ENCODE results near the gene ITLN2. TPM values are rescaled to one million over a fixed set of nuclear protein-coding genes. Genes with fewer than 3 reads are reported as not detected.
A peak's percentile ranks its signal among the peaks of the same experiment; 100 is the strongest.

ITLN2 gene
- total and polyA plus RNA-seq, 2 experiments from 2014 or later, result 1.3 to 1.7 TPM

- H2AFZ ChIP-seq, result peak overlapping the region; percentile 84
- H3K9me3 ChIP-seq (ENCODE audit: low read depth), result no peaks in the 10 kb centered on the region
- peaks cover 8% of the 10 kb centered on the region for H3K4me1 ChIP-seq (ENCODE audit: insufficient read depth)
Measured at GRCh38 chr1:160981584-160982411, 27.2 kb upstream of the ITLN2 start.

GRCh38 chr1:160979286-160979685 is 24.7 kb upstream of the ITLN2 start:
- Histone ChIP-seq H2AFZ (no peak overlapping the region), H3K4me1 (ENCODE audit: insufficient read depth) (peaks cover 8% of the 10 kb centered on the region), H3K9me2 (replicated peaks; ENCODE audit: insufficient read depth) (no peaks in the 10 kb centered on the region), H4K20me1 (ENCODE audit: insufficient read depth, poor library complexity, severe bottlenecking) (no peaks in the 10 kb centered on the region), H3K36me3 (replicated peaks; ENCODE audit: insufficient read depth, low read depth) (no peaks in the 10 kb centered on the region), H3K27me3 (peaks cover 22% of the 10 kb centered on the region), H3K27ac (no peak overlapping the region), H3K4me2 (no peak overlapping the region), H3K79me2 (no peaks in the 10 kb centered on the region), H3K9me3 (ENCODE audit: low read depth) (no peaks in the 10 kb centered on the region), H3K4me3 (no peak overlapping the region)
- TF ChIP-seq CTCF (IDR thresholded peaks at IDR 0.05; ENCODE audit: poor library complexity), result no peak
- no peak for TF ChIP-seq EZH2phosphoT487 (IDR thresholded peaks at IDR 0.05; ENCODE audit: low read depth, severe bottlenecking, unreplicated experiment)
- TF ChIP-seq EZH2 (IDR thresholded peaks at IDR 0.05; ENCODE audit: borderline replicate concordance), result no peak
- no peak for DNase-seq (ENCODE audit: low spot score)
- WGBS (ENCODE audit: low lambda C conversion rate, missing lambda C conversion rate), result 90% methylated on average over 2 of the region's 2 CpGs

More at GRCh38 chr1:160981584-160982411, 27.2 kb upstream of the ITLN2 start:
- 6% methylated on average over 38 of the region's 42 CpGs for WGBS (ENCODE audit: low lambda C conversion rate, missing lambda C conversion rate)
- Histone ChIP-seq H3K79me2 (no peaks in the 10 kb centered on the region), H3K4me3 (peak overlapping the region; percentile 20), H3K27ac (no peak overlapping the region), H3K27me3 (peaks cover 22% of the 10 kb centered on the region), H3K9me2 (replicated peaks; ENCODE audit: insufficient read depth) (no peaks in the 10 kb centered on the region), H3K4me2 (peak overlapping the region; percentile 85), H4K20me1 (ENCODE audit: insufficient read depth, poor library complexity, severe bottlenecking) (no peaks in the 10 kb centered on the region), H3K36me3 (replicated peaks; ENCODE audit: insufficient read depth, low read depth) (no peaks in the 10 kb centered on the region)
- TF ChIP-seq EZH2phosphoT487 (IDR thresholded peaks at IDR 0.05; ENCODE audit: low read depth, severe bottlenecking, unreplicated experiment) (no peak), EZH2 (IDR thresholded peaks at IDR 0.05; ENCODE audit: borderline replicate concordance) (peak; percentile 93)
- no peak for DNase-seq (ENCODE audit: low spot score)

- H3K36me3 ChIP-seq (replicated peaks; ENCODE audit: insufficient read depth, low read depth), result no peaks in the 10 kb centered on the region
- no peaks in the 10 kb centered on the region for H3K9me3 ChIP-seq (ENCODE audit: low read depth)
- H4K20me1 ChIP-seq (ENCODE audit: insufficient read depth, poor library complexity, severe bottlenecking), result no peaks in the 10 kb centered on the region
- no peak overlapping the region for H3K4me2 ChIP-seq
- no peak overlapping the region for H3K27ac ChIP-seq
- H3K4me3 ChIP-seq, result no peak overlapping the region
- no peaks in the 10 kb centered on the region for H3K79me2 ChIP-seq
- 86% methylated on average over 11 of the region's 11 CpGs for WGBS (ENCODE audit: low lambda C conversion rate, missing lambda C conversion rate)
- no peak for TF ChIP-seq EZH2 (IDR thresholded peaks at IDR 0.05; ENCODE audit: borderline replicate concordance)
- H3K9me2 ChIP-seq (replicated peaks; ENCODE audit: insufficient read depth), result no peaks in the 10 kb centered on the region
- H2AFZ ChIP-seq, result no peak overlapping the region
- H3K4me1 ChIP-seq (ENCODE audit: insufficient read depth), result peaks cover 8% of the 10 kb centered on the region
- H3K27me3 ChIP-seq, result peaks cover 22% of the 10 kb centered on the region
- DNase-seq (ENCODE audit: low spot score), result no peak
Measured at GRCh38 chr1:160978510-160978927, 23.9 kb upstream of the ITLN2 start.

GRCh38 chr1:160975026-160975425 is 20.4 kb upstream of the ITLN2 start:
- Histone ChIP-seq H3K36me3 (replicated peaks; ENCODE audit: insufficient read depth, low read depth) (no peaks in the 10 kb centered on the region), H3K4me3 (no peak overlapping the region), H3K27ac (no peak overlapping the region), H3K4me2 (no peak overlapping the region), H3K4me1 (ENCODE audit: insufficient read depth) (no peaks in the 10 kb centered on the region), H3K27me3 (no peaks in the 10 kb centered on the region), H2AFZ (no peak overlapping the region), H4K20me1 (ENCODE audit: insufficient read depth, poor library complexity, severe bottlenecking) (no peaks in the 10 kb centered on the region), H3K9me2 (replicated peaks; ENCODE audit: insufficient read depth) (no peaks in the 10 kb centered on the region), H3K79me2 (no peaks in the 10 kb centered on the region), H3K9me3 (ENCODE audit: low read depth) (no peaks in the 10 kb centered on the region)
- no peak for DNase-seq (ENCODE audit: low spot score)
- WGBS (ENCODE audit: low lambda C conversion rate, missing lambda C conversion rate), result 97% methylated on average over 2 of the region's 2 CpGs
- TF ChIP-seq CTCF (IDR thresholded peaks at IDR 0.05; ENCODE audit: poor library complexity) (no peak), EZH2phosphoT487 (IDR thresholded peaks at IDR 0.05; ENCODE audit: low read depth, severe bottlenecking, unreplicated experiment) (no peak), EZH2 (IDR thresholded peaks at IDR 0.05; ENCODE audit: borderline replicate concordance) (no peak)

All from hepatocyte (in vitro differentiated cells).